SK-N-SH treated with all-trans-retinoic acid at 6 μM for 48 hours (cell line): ENCODE results near the gene NTM.

Experiments
- ATAC-seq: fragments of 200-7000 bp; cut with Tn5 transposase; 3 replicates; pipeline ENCODE4 v1.9.1; 2020; ENCODE audit warnings: mild to moderate bottlenecking, moderate library complexity
- ARNTL ChIP-seq: fragments of 450-650 bp; formaldehyde crosslinking; IDR thresholded peaks from 2 replicates; pipeline ENCODE4 v1.5.0; 2020; ENCODE audit warnings: low read depth, mild to moderate bottlenecking, moderate library complexity, borderline replicate concordance
- BACH2 ChIP-seq: fragments of 250-450 bp; sonication (Bioruptor Pico); IDR thresholded peaks from 2 replicates; pipeline ENCODE4 v1.9.0; 2021; ENCODE audit warnings: mild to moderate bottlenecking, borderline replicate concordance
- CSDC2 ChIP-seq: fragments of 250-450 bp; sonication (Bioruptor Pico); IDR thresholded peaks from 2 replicates; pipeline ENCODE4 v1.5.0; 2020; ENCODE audit warnings: mild to moderate bottlenecking, moderate library complexity
- ESRRG ChIP-seq: fragments of 250-450 bp; sonication (Bioruptor Pico); IDR thresholded peaks from 2 replicates; pipeline ENCODE4 v1.6.1; 2021; ENCODE audit warnings: mild to moderate bottlenecking
- GLIS3 ChIP-seq: fragments of 250-450 bp; sonication (Bioruptor Pico); IDR thresholded peaks from 2 replicates; pipeline ENCODE4 v1.5.0; 2020; ENCODE audit warnings: mild to moderate bottlenecking, moderate library complexity
- ISL1 ChIP-seq: fragments of 250-450 bp; sonication (Bioruptor Pico); IDR thresholded peaks from 2 replicates; pipeline ENCODE4 v2.1.2; 2022; ENCODE audit warnings: mild to moderate bottlenecking, moderate library complexity
- OSR1 ChIP-seq: fragments of 250-450 bp; sonication (Bioruptor Pico); IDR thresholded peaks from 2 replicates; pipeline ENCODE4 v1.8.0; 2022; ENCODE audit warnings: moderate library complexity, mild to moderate bottlenecking, inconsistent platforms
- PATZ1 ChIP-seq: fragments of 250-450 bp; sonication (Bioruptor Pico); IDR thresholded peaks from 2 replicates; pipeline ENCODE4 v1.8.0; 2020; ENCODE audit warnings: mild to moderate bottlenecking, moderate library complexity, borderline replicate concordance
- PPARA ChIP-seq: fragments of 250-450 bp; sonication (Bioruptor Pico); IDR thresholded peaks from 2 replicates; pipeline ENCODE4 v1.5.0; 2020; ENCODE audit warnings: mild to moderate bottlenecking, borderline replicate concordance
- RARB ChIP-seq: fragments of 250-450 bp; sonication (Bioruptor Pico); IDR thresholded peaks from 2 replicates; pipeline ENCODE4 v1.8.0; 2021; ENCODE audit warnings: mild to moderate bottlenecking, moderate library complexity
- SNAI2 ChIP-seq: fragments of 250-450 bp; sonication (Bioruptor Pico); IDR thresholded peaks from 2 replicates; pipeline ENCODE4 v1.5.0; 2020; ENCODE audit warnings: mild to moderate bottlenecking, moderate library complexity
- TOX ChIP-seq: fragments of 250-450 bp; sonication (Bioruptor Pico); IDR thresholded peaks from 2 replicates; pipeline ENCODE4 v1.8.0; 2021; ENCODE audit warnings: mild to moderate bottlenecking, moderate library complexity, borderline replicate concordance
- TSHZ2 ChIP-seq: fragments of 250-450 bp; sonication (Bioruptor Pico); IDR thresholded peaks from 2 replicates; pipeline ENCODE4 v1.5.0; 2020; ENCODE audit warnings: mild to moderate bottlenecking, moderate library complexity
- ZC3H10 ChIP-seq: fragments of 250-450 bp; sonication (Bioruptor Pico); IDR thresholded peaks from 2 replicates; pipeline ENCODE4 v1.5.1; 2021; ENCODE audit warnings: mild to moderate bottlenecking, moderate library complexity
- ZFP3 ChIP-seq: fragments of 250-450 bp; sonication (Bioruptor Pico); IDR thresholded peaks from 2 replicates; pipeline ENCODE4 v1.5.0; 2020; ENCODE audit warnings: mild to moderate bottlenecking, moderate library complexity
- ZFP30 ChIP-seq: fragments of 450-650 bp; formaldehyde crosslinking; IDR thresholded peaks from 2 replicates; pipeline ENCODE4 v1.5.0; 2022; ENCODE audit warnings: mild to moderate bottlenecking, moderate library complexity
- ZNF565 ChIP-seq: fragments of 450-650 bp; formaldehyde crosslinking; conservative IDR thresholded peaks from 2 replicates; pipeline ENCODE4 v1.5.0; 2020; ENCODE audit warnings: low read depth, mild to moderate bottlenecking, moderate library complexity
- ZNF70 ChIP-seq: fragments of 450-650 bp; formaldehyde crosslinking; IDR thresholded peaks from 2 replicates; pipeline ENCODE4 v1.5.0; 2020; ENCODE audit warnings: mild to moderate bottlenecking, moderate library complexity
- ZNF8 ChIP-seq: fragments of 450-650 bp; formaldehyde crosslinking; IDR thresholded peaks from 2 replicates; pipeline ENCODE4 v1.5.0; 2020; ENCODE audit warnings: mild to moderate bottlenecking, moderate library complexity
- TF ChIP-seq, protein P1 (sequence below): fragments of 250-450 bp; sonication (Bioruptor Pico); IDR thresholded peaks from 2 replicates; pipeline ENCODE4 v1.8.0; 2021; ENCODE audit warnings: low read depth, mild to moderate bottlenecking, moderate library complexity, borderline replicate concordance
- TF ChIP-seq, protein P2 (sequence below): fragments of 250-450 bp; sonication (Bioruptor Pico); IDR thresholded peaks from 2 replicates; pipeline ENCODE4 v1.5.1; 2021; ENCODE audit warnings: mild to moderate bottlenecking, moderate library complexity
- TF ChIP-seq, protein P3 (sequence below): fragments of 250-450 bp; sonication (Bioruptor Pico); IDR thresholded peaks from 2 replicates; pipeline ENCODE4 v1.5.1; 2020; ENCODE audit warnings: low read depth, mild to moderate bottlenecking, moderate library complexity

Gene NTM

GRCh38 chr11:131822506-131822905, 452.1 kb downstream of the NTM start (continued):
- TF ChIP-seq, protein P1, sequence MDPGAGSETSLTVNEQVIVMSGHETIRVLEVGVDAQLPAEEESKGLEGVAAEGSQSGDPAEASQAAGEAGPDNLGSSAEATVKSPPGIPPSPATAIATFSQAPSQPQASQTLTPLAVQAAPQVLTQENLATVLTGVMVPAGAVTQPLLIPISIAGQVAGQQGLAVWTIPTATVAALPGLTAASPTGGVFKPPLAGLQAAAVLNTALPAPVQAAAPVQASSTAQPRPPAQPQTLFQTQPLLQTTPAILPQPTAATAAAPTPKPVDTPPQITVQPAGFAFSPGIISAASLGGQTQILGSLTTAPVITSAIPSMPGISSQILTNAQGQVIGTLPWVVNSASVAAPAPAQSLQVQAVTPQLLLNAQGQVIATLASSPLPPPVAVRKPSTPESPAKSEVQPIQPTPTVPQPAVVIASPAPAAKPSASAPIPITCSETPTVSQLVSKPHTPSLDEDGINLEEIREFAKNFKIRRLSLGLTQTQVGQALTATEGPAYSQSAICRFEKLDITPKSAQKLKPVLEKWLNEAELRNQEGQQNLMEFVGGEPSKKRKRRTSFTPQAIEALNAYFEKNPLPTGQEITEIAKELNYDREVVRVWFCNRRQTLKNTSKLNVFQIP: no peak
- TF ChIP-seq BACH2 (CRISPR knock-in tag) (no peak), GLIS3 (CRISPR knock-in tag) (no peak)

GRCh38 chr11:131823772-131824171, 453.4 kb downstream of the NTM start:
- TF ChIP-seq, protein P2, sequence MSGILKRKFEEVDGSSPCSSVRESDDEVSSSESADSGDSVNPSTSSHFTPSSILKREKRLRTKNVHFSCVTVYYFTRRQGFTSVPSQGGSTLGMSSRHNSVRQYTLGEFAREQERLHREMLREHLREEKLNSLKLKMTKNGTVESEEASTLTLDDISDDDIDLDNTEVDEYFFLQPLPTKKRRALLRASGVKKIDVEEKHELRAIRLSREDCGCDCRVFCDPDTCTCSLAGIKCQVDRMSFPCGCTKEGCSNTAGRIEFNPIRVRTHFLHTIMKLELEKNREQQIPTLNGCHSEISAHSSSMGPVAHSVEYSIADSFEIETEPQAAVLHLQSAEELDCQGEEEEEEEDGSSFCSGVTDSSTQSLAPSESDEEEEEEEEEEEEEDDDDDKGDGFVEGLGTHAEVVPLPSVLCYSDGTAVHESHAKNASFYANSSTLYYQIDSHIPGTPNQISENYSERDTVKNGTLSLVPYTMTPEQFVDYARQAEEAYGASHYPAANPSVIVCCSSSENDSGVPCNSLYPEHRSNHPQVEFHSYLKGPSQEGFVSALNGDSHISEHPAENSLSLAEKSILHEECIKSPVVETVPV (CRISPR knock-in tag): no peak
- TF ChIP-seq PATZ1 (CRISPR knock-in tag): no peak
- no peak for TF ChIP-seq ZNF8 (CRISPR knock-in tag)
- no peak for TF ChIP-seq TSHZ2 (CRISPR knock-in tag)
- TF ChIP-seq ARNTL (CRISPR knock-in tag): no peak
- no peak for TF ChIP-seq RARB (CRISPR knock-in tag)
- TF ChIP-seq GLIS3 (CRISPR knock-in tag): no peak
- ATAC-seq: no peak

- TF ChIP-seq CSDC2 (CRISPR knock-in tag): no peak
- no peak for TF ChIP-seq ZC3H10 (CRISPR knock-in tag)
- no peak for TF ChIP-seq GLIS3 (CRISPR knock-in tag)
- no peak for TF ChIP-seq ZFP3 (CRISPR knock-in tag)
- no peak for TF ChIP-seq ZNF70 (CRISPR knock-in tag)
- no peak for TF ChIP-seq SNAI2
- TF ChIP-seq, protein P1: no peak
- TF ChIP-seq RARB (CRISPR knock-in tag): no peak
- TF ChIP-seq PPARA (CRISPR knock-in tag): no peak
- no peak for TF ChIP-seq ISL1 (CRISPR knock-in tag)
- TF ChIP-seq, protein P3, sequence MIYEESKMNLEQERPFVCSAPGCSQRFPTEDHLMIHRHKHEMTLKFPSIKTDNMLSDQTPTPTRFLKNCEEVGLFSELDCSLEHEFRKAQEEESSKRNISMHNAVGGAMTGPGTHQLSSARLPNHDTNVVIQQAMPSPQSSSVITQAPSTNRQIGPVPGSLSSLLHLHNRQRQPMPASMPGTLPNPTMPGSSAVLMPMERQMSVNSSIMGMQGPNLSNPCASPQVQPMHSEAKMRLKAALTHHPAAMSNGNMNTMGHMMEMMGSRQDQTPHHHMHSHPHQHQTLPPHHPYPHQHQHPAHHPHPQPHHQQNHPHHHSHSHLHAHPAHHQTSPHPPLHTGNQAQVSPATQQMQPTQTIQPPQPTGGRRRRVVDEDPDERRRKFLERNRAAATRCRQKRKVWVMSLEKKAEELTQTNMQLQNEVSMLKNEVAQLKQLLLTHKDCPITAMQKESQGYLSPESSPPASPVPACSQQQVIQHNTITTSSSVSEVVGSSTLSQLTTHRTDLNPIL (CRISPR knock-in tag): no peak
- no peak for TF ChIP-seq TSHZ2 (CRISPR knock-in tag)
- no peak for TF ChIP-seq ARNTL (CRISPR knock-in tag)
- TF ChIP-seq PATZ1 (CRISPR knock-in tag): no peak
- TF ChIP-seq ZFP30 (CRISPR knock-in tag): no peak
- no peak for TF ChIP-seq BACH2 (CRISPR knock-in tag)
- no peak for TF ChIP-seq ZNF565 (CRISPR knock-in tag)
- TF ChIP-seq TOX (CRISPR knock-in tag): no peak
- no peak for TF ChIP-seq OSR1 (CRISPR knock-in tag)
- no peak for TF ChIP-seq ESRRG (CRISPR knock-in tag)
- TF ChIP-seq, all 23 proteins: peak for 0
- ATAC-seq: no peak
Observed at GRCh38 chr11:131824771-131825170, 454.4 kb downstream of the NTM start.
